A549 treated with GW870086 at 1 μM for 4 hours (cell line): ENCODE data around the gene FAM133A. TPM values are rescaled to one million over a fixed set of nuclear protein-coding genes. Genes with fewer than 3 reads are reported as not detected.

ENCODE experiments used
- total RNA-seq: library from RNA; stranded (reverse); fragments of 200-300 nt; extraction: Qiagen RNA extraction; gene quantifications from 5 replicates; pipeline ENCODE4 v1.2.3, GENCODE V29; 2022; ENCODE audit warnings: low read depth

Gene FAM133A
- total RNA-seq = 0.58 to 1.0 TPM (median 0.76 TPM) in 5 replicates

DNA sequence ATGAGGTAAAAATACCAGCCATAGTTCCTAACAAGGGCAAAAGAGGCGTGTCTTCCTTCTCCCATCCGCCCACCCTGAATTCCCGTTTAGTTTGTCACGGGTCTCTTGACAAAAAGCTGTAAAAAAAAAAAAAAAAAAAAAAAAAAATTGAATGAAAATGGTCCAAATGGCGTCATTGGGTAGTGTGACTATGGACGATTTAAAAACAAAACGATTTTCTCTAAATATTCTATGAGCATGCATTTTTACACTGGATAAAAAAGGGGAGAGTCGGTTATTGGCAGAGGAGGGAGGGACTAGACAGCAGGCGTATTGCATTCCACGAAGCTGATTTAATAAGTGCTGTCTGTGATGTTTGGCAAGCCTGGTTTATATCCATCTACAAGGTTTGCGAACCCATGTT, at the start of gene FAM133A:
Gene FAM133A (plus strand): TSS at position 338 of the 403 bp plus-strand sequence. CDS start 35,214 bp downstream, outside the sequence.

GRCh38 chrX:93673056-93673868, 744 bp upstream of the FAM133A start, which contains the start of gene NAP1L3:
TSS of gene NAP1L3 (minus strand) at chrX:93673578. CDS start at chrX:93673304, 274 bp downstream.

Other genes with a start within 250 kb of the FAM133A start
- gene NAP1L3, start 628 bp upstream of the FAM133A start, total RNA-seq = 0.27 to 0.50 TPM (median 0.34 TPM) in 5 replicates